ENCODE measurements around the gene U2SURP. TPM values are rescaled to one million over a fixed set of nuclear protein-coding genes. Genes with fewer than 3 reads are reported as not detected.
"Not testable (repeated sequence)": the region's sequence is repeated elsewhere in the genome, so short reads cannot be mapped to it uniquely, and the experiment has no call there.

The U2SURP gene
- total RNA-seq, 1 experiment from 2014 or later = 125 TPM

- Mint-ChIP-seq H3K27ac (ENCODE audit: unreplicated experiment) (no peak overlapping the region), H3K9me3 (ENCODE audit: unreplicated experiment) (no peaks in the 10 kb centered on the region), H3K36me3 (ENCODE audit: insufficient read depth, unreplicated experiment) (no peaks in the 10 kb centered on the region), H3K4me1 (ENCODE audit: low read depth, unreplicated experiment) (peaks cover 6% of the 10 kb centered on the region), H3K27me3 (ENCODE audit: insufficient read depth, unreplicated experiment) (no peaks in the 10 kb centered on the region), H3K4me3 (ENCODE audit: unreplicated experiment) (no peak overlapping the region)
- ChIA-PET POLR2A (no interaction called here), CTCF (no interaction called here)
- Histone ChIP-seq H3K36me3 (ENCODE audit: control insufficient read depth, insufficient read depth, low read length) (no peaks in the 10 kb centered on the region), H3K4me1 (no peaks in the 10 kb centered on the region), H3K27me3 (replicated peaks; ENCODE audit: control insufficient read depth, insufficient read depth, low read length) (no peaks in the 10 kb centered on the region), H3K9me3 (no peaks in the 10 kb centered on the region), H3K4me3 (ENCODE audit: low read depth, low read length) (no peak overlapping the region)
- no TSS peak for BruUV-seq (replicated peaks)
- peak in 1 of 2 experiments; percentile 9 for DNase-seq
- TF ChIP-seq, protein P1, sequence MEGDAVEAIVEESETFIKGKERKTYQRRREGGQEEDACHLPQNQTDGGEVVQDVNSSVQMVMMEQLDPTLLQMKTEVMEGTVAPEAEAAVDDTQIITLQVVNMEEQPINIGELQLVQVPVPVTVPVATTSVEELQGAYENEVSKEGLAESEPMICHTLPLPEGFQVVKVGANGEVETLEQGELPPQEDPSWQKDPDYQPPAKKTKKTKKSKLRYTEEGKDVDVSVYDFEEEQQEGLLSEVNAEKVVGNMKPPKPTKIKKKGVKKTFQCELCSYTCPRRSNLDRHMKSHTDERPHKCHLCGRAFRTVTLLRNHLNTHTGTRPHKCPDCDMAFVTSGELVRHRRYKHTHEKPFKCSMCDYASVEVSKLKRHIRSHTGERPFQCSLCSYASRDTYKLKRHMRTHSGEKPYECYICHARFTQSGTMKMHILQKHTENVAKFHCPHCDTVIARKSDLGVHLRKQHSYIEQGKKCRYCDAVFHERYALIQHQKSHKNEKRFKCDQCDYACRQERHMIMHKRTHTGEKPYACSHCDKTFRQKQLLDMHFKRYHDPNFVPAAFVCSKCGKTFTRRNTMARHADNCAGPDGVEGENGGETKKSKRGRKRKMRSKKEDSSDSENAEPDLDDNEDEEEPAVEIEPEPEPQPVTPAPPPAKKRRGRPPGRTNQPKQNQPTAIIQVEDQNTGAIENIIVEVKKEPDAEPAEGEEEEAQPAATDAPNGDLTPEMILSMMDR (IDR thresholded peaks at IDR 0.05; ENCODE audit: insufficient read depth in 1 of 2, low read depth in 1 of 2, low read length in 1 of 2, severe bottlenecking in 1 of 2, unreplicated experiment in 1 of 2) = peak in 1 of 2 experiments; percentile 4
- intact Hi-C loops (cut with micrococcal nuclease; ENCODE audit: unreplicated experiment) = loop anchor here (5.0 to 10.0 kb wide), 2 partner anchors 574 to 606 kb away; no protein-coding TSS in a partner anchor
Observed at GRCh38 chr3:143070977-143071551, 69.7 kb downstream of the U2SURP start.

GRCh38 chr3:143071776-143072175 is 70.4 kb downstream of the U2SURP start:
- H3K27ac Mint-ChIP-seq (ENCODE audit: unreplicated experiment) = no peak overlapping the region

GRCh38 chr3:143072298-143073020 is 71.1 kb downstream of the U2SURP start:
- DNase-seq; POLR2A ChIA-PET; H3K27me3 ChIP-seq (replicated peaks; ENCODE audit: control insufficient read depth, insufficient read depth, low read length); BruUV-seq (replicated peaks); H3K36me3 Mint-ChIP-seq (ENCODE audit: insufficient read depth, unreplicated experiment); H3K4me3 ChIP-seq (ENCODE audit: low read depth, low read length); H3K36me3 ChIP-seq (ENCODE audit: control insufficient read depth, insufficient read depth, low read length); CTCF ChIA-PET; H3K27ac Mint-ChIP-seq (ENCODE audit: unreplicated experiment); H3K4me3 Mint-ChIP-seq (ENCODE audit: unreplicated experiment); H3K4me1 ChIP-seq; H3K4me1 Mint-ChIP-seq (ENCODE audit: low read depth, unreplicated experiment); H3K27me3 Mint-ChIP-seq (ENCODE audit: insufficient read depth, unreplicated experiment); H3K9me3 Mint-ChIP-seq (ENCODE audit: unreplicated experiment); H3K9me3 ChIP-seq: not testable (repeated sequence)
- intact Hi-C loops (cut with micrococcal nuclease; ENCODE audit: unreplicated experiment) = loop anchor here (5.0 to 10.0 kb wide), 2 partner anchors 572 to 605 kb away; no protein-coding TSS in a partner anchor

More at GRCh38 chr3:143071776-143072175, 70.4 kb downstream of the U2SURP start:
- DNase-seq = no peak
- Mint-ChIP-seq H3K4me3 (ENCODE audit: unreplicated experiment) (no peak overlapping the region), H3K27me3 (ENCODE audit: insufficient read depth, unreplicated experiment) (no peaks in the 10 kb centered on the region), H3K36me3 (ENCODE audit: insufficient read depth, unreplicated experiment) (no peaks in the 10 kb centered on the region), H3K9me3 (ENCODE audit: unreplicated experiment) (no peaks in the 10 kb centered on the region), H3K4me1 (ENCODE audit: low read depth, unreplicated experiment) (peaks cover 6% of the 10 kb centered on the region)
- no peaks in the 10 kb centered on the region for H3K36me3 ChIP-seq (ENCODE audit: control insufficient read depth, insufficient read depth, low read length)
- no peaks in the 10 kb centered on the region for H3K4me1 ChIP-seq
- intact Hi-C loops (cut with micrococcal nuclease; ENCODE audit: unreplicated experiment) = loop anchor here (5.0 to 10.0 kb wide), 2 partner anchors 573 to 606 kb away; no protein-coding TSS in a partner anchor
- BruUV-seq (replicated peaks) = no TSS peak
- ChIA-PET POLR2A (no interaction called here), CTCF (no interaction called here)
- no peaks in the 10 kb centered on the region for H3K9me3 ChIP-seq
- no peak overlapping the region for H3K4me3 ChIP-seq (ENCODE audit: low read depth, low read length)
- no peaks in the 10 kb centered on the region for H3K27me3 ChIP-seq (replicated peaks; ENCODE audit: control insufficient read depth, insufficient read depth, low read length)
- TF ChIP-seq, protein P1 (IDR thresholded peaks at IDR 0.05; ENCODE audit: insufficient read depth in 1 of 2, low read depth in 1 of 2, low read length in 1 of 2, severe bottlenecking in 1 of 2, unreplicated experiment in 1 of 2) = no peak

- H3K9me3 Mint-ChIP-seq (ENCODE audit: unreplicated experiment); H3K4me3 Mint-ChIP-seq (ENCODE audit: unreplicated experiment); H3K4me1 ChIP-seq; H3K27ac Mint-ChIP-seq (ENCODE audit: unreplicated experiment); H3K36me3 Mint-ChIP-seq (ENCODE audit: insufficient read depth, unreplicated experiment); H3K36me3 ChIP-seq (ENCODE audit: control insufficient read depth, insufficient read depth, low read length); H3K27me3 ChIP-seq (replicated peaks; ENCODE audit: control insufficient read depth, insufficient read depth, low read length); CTCF ChIA-PET; H3K4me3 ChIP-seq (ENCODE audit: low read depth, low read length); H3K9me3 ChIP-seq; H3K27me3 Mint-ChIP-seq (ENCODE audit: insufficient read depth, unreplicated experiment); H3K4me1 Mint-ChIP-seq (ENCODE audit: low read depth, unreplicated experiment); POLR2A ChIA-PET; DNase-seq; BruUV-seq (replicated peaks): not testable (repeated sequence)
- intact Hi-C loops (cut with micrococcal nuclease; ENCODE audit: unreplicated experiment) = loop anchor here (5.0 to 10.0 kb wide), 2 partner anchors 571 to 604 kb away; no protein-coding TSS in a partner anchor
Observed at GRCh38 chr3:143073541-143073940, 72.2 kb downstream of the U2SURP start.

DNA sequence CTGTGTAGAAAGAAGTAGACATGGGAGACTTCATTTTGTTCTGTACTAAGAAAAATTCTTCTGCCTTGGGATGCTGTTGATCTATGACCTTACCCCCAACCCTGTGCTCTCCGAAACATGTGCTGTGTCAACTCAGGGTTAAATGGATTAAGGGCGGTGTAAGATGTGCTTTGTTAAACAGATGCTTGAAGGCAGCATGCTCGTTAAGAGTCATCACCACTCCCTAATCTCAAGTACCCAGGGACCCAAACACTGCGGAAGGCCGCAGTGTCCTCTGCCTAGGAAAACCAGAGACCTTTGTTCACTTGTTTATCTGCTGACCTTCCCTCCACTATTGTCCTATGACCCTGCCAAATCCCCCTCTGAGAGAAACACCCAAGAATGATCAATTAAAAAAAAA is 72.6 kb downstream of the U2SURP start:
- H3K9me3 Mint-ChIP-seq (ENCODE audit: unreplicated experiment); H3K36me3 Mint-ChIP-seq (ENCODE audit: insufficient read depth, unreplicated experiment); H3K27ac Mint-ChIP-seq (ENCODE audit: unreplicated experiment); H3K4me3 ChIP-seq (ENCODE audit: low read depth, low read length); H3K27me3 ChIP-seq (replicated peaks; ENCODE audit: control insufficient read depth, insufficient read depth, low read length); H3K4me1 Mint-ChIP-seq (ENCODE audit: low read depth, unreplicated experiment); H3K9me3 ChIP-seq; H3K36me3 ChIP-seq (ENCODE audit: control insufficient read depth, insufficient read depth, low read length); DNase-seq; BruUV-seq (replicated peaks); H3K27me3 Mint-ChIP-seq (ENCODE audit: insufficient read depth, unreplicated experiment); POLR2A ChIA-PET; H3K4me3 Mint-ChIP-seq (ENCODE audit: unreplicated experiment); CTCF ChIA-PET; H3K4me1 ChIP-seq: not testable (repeated sequence)
- intact Hi-C loops (cut with micrococcal nuclease; ENCODE audit: unreplicated experiment) = loop anchor here (5.0 to 10.0 kb wide), 2 partner anchors 571 to 603 kb away; no protein-coding TSS in a partner anchor

All from Caco-2 (cell line).